PC-9 (cell line): Measurements from ENCODE around the gene ENTR1.

Experiments
- CTCF ChIP-seq: fragments of 200-600 bp; sonication (generic); conservative IDR thresholded peaks from 2 replicates; pipeline ENCODE4 v1.6.1; 2017; ENCODE audit warnings: mixed run types, antibody characterized with exemption, mild to moderate bottlenecking, moderate library complexity
- EZH2 ChIP-seq: fragments of 200-600 bp; sonication (generic); IDR thresholded peaks from 2 replicates; pipeline ENCODE4 v1.8.0; 2017; ENCODE audit warnings: antibody characterized with exemption, low read depth

GRCh38 chr9:136353757-136354488 is 56.5 kb downstream of the ENTR1 start:
- TF ChIP-seq CTCF: no peak
- no peak for TF ChIP-seq EZH2
